ENCODE data around the gene SLC11A1.

The SLC11A1 gene

DNA sequence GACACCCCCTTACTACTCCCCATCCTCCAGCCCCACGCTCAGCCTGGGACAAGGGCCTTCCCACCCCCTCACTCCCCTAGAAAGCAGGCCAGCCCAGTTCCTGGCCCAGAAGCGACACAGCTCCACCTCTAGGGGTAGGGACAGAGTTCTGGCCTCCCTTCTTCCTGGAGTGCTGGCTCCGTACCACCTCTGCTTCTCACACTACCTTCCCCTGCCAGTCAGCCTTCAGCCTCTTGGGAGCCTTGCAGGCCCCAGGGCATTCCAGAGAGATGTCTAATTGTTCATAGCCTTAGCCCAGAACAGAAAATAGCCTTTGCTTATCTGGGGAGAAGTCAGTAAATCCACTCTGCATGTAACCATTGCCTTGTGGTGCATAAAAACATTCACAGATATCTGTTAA is 38.5 kb upstream of the SLC11A1 start:
- DNase-seq (ENCODE audit: low read depth): no peak
- no peak overlapping the region for H3K4me3 ChIP-seq (ENCODE audit: low read length)
- no peak for TF ChIP-seq CTCF (conservative IDR thresholded peaks at IDR 0.05; ENCODE audit: low read depth, low read length)

DNA sequence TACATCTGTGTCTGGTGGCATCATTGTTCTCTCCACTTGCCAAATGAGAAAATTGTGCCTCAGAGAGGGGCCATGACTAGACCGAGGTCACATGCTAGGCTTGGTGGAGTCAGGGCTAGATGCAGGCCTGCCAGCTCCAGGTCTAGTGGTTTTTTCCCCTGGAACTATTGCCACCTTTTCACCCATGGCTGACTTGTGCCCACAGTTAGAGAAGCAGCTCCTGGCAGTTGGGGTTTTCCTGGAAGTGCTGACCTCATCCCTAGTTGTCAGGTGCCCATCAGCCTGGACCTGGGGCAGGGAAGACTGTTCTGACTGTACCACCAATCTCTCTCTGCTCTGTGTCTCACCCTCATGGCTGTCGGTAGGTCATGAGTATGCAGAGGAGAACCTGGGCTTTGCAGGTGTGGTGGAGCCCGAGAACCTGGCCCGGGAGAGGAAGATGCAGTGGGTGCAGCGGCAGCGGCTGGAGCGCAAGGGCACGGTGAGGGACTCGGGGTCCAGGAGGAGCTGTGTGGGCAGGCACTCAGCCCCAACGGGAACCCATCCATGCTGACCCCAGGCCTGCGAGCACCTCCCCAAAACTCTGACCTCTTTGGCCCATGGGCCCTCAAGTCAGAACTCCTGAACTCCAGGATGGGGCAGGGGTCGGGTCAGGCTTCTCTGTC is 37.9 kb upstream of the SLC11A1 start:
- no peak for DNase-seq (ENCODE audit: low read depth)
- TF ChIP-seq CTCF (conservative IDR thresholded peaks at IDR 0.05; ENCODE audit: low read depth, low read length): no peak
- H3K4me3 ChIP-seq (ENCODE audit: low read length): no peak overlapping the region

- DNase-seq (ENCODE audit: low read depth): no peak
- TF ChIP-seq CTCF (conservative IDR thresholded peaks at IDR 0.05; ENCODE audit: low read depth, low read length): no peak
- no peak overlapping the region for H3K4me3 ChIP-seq (ENCODE audit: low read length)
Observed at GRCh38 chr2:218344755-218345417, 37.2 kb upstream of the SLC11A1 start.

DNA sequence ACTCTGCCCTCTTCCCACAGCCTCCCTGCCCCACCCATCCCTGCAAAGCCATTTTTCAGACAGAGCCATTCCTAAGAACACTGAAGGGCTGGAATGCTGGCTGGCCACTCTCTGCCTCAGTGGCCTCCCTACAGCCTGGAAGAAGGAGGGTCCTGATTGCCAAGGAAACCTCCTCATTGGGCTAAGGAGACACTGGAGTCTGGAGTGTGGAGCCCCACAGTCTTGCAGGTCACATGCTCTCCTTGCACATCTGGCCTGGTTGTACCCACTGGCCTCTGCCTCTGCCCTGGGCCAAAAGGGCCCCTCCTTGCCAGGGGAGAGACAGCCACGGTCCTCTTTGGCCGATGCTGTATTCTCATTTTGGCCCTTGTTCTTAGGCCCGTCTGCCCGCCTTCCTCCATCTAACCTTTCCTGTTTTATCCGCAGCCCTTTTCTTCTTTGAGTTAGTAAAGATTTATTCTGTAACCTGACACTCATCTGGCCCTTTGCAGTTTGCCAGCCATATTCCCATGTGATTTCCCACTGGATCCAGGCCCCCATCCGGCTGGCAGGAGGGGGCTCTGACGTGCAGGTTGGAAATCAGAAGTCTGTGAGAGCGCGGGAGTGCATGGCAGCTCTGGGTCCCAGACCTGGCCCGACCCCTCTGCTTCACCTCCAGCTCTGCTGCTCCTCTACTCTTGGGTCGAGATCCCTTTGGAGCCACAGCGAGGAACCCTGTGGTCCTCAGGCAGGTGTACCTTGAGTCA is 36.4 kb upstream of the SLC11A1 start:
- DNase-seq (ENCODE audit: low read depth): no peak
- H3K4me3 ChIP-seq (ENCODE audit: low read length): no peak overlapping the region
- TF ChIP-seq CTCF (conservative IDR thresholded peaks at IDR 0.05; ENCODE audit: low read depth, low read length): no peak

DNA sequence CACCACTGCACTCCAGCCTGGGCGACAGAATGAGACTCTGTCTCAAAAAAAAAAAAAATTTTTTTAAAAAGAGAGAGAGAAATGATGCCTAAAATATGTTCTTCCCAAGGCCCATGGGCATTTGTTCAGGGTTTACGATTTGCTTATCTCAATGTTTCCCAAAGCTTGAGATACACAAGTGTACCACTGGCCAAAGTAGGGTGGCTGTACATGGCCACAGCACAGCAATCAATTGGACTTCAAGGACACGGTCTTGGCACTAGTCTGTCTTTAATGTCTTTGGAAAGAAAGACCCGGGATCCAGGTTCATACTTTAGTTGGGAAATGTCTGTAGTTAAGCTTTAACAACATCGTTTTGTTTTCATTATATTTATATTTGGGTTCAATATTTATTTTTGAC is 34.9 kb upstream of the SLC11A1 start:
- no peak for TF ChIP-seq CTCF (conservative IDR thresholded peaks at IDR 0.05; ENCODE audit: low read depth, low read length)
- H3K4me3 ChIP-seq (ENCODE audit: low read length): no peak overlapping the region
- no peak for DNase-seq (ENCODE audit: low read depth)

DNA sequence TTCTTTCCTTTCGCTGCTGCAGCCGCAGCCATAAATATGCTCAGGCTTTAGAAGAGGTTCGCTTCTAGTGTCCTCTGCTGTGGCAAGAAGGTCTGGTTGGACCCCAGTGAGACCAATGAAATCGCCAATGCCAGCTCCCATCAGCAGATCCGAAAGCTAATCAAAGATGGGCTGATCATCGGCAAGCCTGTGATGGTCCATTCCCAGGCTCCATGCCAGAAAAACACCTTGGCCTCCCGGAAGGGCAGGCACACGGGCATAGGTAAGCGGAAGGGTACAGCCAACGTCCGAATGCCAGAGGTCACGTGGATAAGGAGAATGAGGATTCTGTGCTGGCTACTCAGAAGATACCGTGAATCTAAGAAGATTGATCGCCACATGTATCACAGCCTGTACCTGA is 28.0 kb upstream of the SLC11A1 start:
- no peak for TF ChIP-seq CTCF (conservative IDR thresholded peaks at IDR 0.05; ENCODE audit: low read depth, low read length)
- no peak overlapping the region for H3K4me3 ChIP-seq (ENCODE audit: low read length)
- no peak for DNase-seq (ENCODE audit: low read depth)
